GM13977 (cell line): Measurements from ENCODE around the gene FXYD5.

ENCODE experiments used
- DNase-seq: peaks from one replicate; pipeline ENCODE4 v3.0.0; 2012; ENCODE audit warnings: low spot score
- in situ Hi-C: fragments of 300-500 bp; cut with MboI; formaldehyde crosslinking; loops from one replicate; pipeline ENCODE4 v1.12.0; 2022; ENCODE audit warnings: low sequenced_read_pairs, low pct_unique_long_range_greater_than_20kb, mixed read lengths, inconsistent platforms; ENCODE audit not compliant: unreplicated experiment
- TF ChIP-seq, protein P1 (sequence below): IDR thresholded peaks from 2 replicates; pipeline ENCODE4 v1.5.1; 2012; ENCODE audit warnings: mild to moderate bottlenecking, control low read depth; ENCODE audit not compliant: insufficient read depth; ENCODE audit errors: extremely low read depth, missing control alignments

The FXYD5 gene

GRCh38 chr19:35136977-35137702 lies 17.4 kb upstream of the FXYD5 start:
- TF ChIP-seq, protein P1, sequence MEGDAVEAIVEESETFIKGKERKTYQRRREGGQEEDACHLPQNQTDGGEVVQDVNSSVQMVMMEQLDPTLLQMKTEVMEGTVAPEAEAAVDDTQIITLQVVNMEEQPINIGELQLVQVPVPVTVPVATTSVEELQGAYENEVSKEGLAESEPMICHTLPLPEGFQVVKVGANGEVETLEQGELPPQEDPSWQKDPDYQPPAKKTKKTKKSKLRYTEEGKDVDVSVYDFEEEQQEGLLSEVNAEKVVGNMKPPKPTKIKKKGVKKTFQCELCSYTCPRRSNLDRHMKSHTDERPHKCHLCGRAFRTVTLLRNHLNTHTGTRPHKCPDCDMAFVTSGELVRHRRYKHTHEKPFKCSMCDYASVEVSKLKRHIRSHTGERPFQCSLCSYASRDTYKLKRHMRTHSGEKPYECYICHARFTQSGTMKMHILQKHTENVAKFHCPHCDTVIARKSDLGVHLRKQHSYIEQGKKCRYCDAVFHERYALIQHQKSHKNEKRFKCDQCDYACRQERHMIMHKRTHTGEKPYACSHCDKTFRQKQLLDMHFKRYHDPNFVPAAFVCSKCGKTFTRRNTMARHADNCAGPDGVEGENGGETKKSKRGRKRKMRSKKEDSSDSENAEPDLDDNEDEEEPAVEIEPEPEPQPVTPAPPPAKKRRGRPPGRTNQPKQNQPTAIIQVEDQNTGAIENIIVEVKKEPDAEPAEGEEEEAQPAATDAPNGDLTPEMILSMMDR: no peak
- no peak for DNase-seq
- in situ Hi-C loops: no loop called here

DNA sequence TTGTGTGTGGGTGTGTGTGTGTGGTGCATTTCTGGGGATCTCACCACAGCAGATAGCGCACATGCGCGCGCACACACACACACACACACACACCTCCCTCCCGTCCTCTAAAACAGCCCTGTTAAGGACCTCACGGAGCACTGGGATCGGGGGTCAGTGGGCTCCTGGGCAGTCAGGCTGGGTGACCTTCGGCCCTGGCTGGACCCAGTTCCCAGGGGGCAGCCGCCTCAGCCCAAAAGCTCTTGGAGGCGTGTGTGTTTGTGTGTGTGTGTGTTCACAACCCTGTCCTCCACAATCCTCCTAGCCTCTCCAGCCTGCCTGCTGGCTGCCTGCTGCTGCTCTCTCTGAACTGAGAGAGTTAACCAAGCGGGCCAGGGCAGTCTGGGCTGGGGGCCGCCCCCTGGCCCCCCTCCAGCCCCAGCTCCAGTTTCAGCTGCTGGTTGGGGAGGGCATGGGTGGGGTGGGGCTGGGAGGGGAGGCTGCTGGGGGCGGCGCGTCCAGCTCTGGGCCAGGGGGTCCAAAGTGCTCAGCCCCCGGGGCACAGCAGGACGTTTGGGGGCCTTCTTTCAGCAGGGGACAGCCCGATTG lies 16.1 kb upstream of the FXYD5 start, which contains the start of gene FXYD1:
Gene FXYD1, plus strand, starts transcription at position 520 of the 588 bp plus-strand sequence. CDS start 1,256 bp downstream, outside the sequence.
- TF ChIP-seq, protein P1: no peak
- DNase-seq: no peak
- in situ Hi-C loops: no loop called here

GRCh38 chr19:35140207-35140961 lies 14.2 kb upstream of the FXYD5 start:
- TF ChIP-seq, protein P1: no peak
- no peak for DNase-seq
- in situ Hi-C loops: no loop called here

DNA sequence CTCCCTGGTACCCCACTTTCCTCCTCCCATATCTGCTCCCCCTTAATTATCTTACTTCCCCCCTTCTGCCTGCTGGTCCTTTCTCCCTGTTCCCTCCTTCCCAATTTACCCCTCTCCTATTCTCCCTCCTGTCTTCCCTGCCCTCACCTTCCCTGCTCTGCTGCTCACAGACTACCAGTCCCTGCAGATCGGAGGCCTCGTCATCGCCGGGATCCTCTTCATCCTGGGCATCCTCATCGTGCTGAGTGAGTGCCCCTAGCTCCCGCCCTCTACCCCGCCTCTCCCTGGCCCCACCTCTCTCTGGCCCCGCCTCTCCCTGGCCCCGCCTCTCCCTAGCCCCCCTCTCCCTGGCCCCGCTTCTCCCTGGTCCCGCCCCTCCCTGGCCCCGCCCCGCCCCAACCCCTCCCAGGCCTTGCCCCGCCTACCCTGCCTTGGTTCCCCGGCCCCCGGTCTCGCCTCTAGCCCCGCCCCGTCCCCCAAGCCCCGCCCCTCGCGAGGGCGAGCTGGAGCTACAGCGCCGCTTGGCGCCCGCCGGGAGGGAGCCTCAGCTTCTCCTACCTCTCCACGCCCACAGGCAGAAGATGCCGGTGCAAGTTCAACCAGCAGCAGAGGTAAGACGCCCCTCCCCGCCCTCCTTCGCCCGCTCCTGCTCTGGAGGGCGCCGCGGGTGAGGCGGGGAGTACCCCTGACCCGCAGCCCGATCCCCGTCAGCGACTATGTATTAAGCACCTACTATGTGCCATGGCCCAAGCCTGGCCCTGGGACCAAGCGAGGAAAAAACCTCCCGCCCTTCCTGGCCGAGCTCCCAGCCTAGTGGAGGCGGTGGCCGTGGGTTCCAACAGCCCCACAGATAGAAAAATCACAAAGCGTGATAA lies 13.3 kb upstream of the FXYD5 start:
- peak; percentile 100 for DNase-seq
- in situ Hi-C loops: no loop called here
- TF ChIP-seq, protein P1: peak; percentile 64

DNA sequence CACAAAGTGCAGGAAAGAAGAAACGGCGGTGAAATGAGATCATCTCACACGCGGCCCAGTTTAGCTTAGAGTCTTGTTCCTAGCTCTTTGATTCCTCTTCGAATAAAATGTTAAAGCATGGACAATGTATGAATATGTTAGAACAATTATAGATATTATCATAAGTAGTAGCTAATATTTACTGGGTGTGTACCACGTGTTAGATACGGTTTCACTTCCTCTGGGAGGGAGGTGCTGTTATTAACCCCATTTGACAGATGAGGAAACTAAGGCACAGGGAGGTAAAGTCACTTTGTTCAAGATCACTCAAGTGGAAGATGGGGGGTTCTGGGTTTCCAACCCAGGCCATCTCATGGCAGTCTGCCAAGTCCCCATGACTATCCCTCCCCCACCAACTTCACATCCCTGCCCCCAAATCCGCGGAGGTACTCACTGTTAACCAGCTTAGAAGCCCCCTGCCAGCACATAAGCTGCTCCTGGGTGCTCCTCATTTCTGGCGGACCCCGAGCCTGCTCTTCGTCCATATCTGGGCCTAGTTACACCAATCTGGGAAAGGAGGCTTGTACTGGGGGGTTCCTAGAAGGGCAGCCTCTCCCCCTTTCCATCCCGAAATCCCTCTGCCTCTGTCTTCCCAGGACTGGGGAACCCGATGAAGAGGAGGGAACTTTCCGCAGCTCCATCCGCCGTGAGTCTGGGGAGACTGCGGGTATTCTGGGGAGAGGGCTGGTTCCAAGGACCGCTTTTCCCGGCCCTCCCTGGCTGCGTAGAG lies 12.5 kb upstream of the FXYD5 start:
- DNase-seq: no peak
- TF ChIP-seq, protein P1: no peak
- in situ Hi-C loops: no loop called here
